Fibroblast of mammary gland (primary cell): Measurements from ENCODE around the gene PDE7B.

Experiments used
- DNase-seq: peaks from one replicate; pipeline ENCODE4 v3.0.0-alpha.2; 2010; ENCODE audit warnings: low read depth
- H3K4me3 ChIP-seq: 2 replicates; pipeline ENCODE4 v1.5.1; 2011; ENCODE audit warnings: low read depth, mild to moderate bottlenecking, low read length, moderate library complexity; ENCODE audit not compliant: control insufficient read depth
- TF ChIP-seq, protein P1 (sequence below): conservative IDR thresholded peaks from 2 replicates; pipeline ENCODE4 v1.5.1; 2011; ENCODE audit warnings: low read depth, low read length, inconsistent platforms; ENCODE audit not compliant: control insufficient read depth, insufficient read depth

The PDE7B gene

GRCh38 chr6:135828021-135828420 lies 23.5 kb upstream of the PDE7B start:
- H3K4me3 ChIP-seq = no peak overlapping the region
- DNase-seq = no peak
- TF ChIP-seq, protein P1, sequence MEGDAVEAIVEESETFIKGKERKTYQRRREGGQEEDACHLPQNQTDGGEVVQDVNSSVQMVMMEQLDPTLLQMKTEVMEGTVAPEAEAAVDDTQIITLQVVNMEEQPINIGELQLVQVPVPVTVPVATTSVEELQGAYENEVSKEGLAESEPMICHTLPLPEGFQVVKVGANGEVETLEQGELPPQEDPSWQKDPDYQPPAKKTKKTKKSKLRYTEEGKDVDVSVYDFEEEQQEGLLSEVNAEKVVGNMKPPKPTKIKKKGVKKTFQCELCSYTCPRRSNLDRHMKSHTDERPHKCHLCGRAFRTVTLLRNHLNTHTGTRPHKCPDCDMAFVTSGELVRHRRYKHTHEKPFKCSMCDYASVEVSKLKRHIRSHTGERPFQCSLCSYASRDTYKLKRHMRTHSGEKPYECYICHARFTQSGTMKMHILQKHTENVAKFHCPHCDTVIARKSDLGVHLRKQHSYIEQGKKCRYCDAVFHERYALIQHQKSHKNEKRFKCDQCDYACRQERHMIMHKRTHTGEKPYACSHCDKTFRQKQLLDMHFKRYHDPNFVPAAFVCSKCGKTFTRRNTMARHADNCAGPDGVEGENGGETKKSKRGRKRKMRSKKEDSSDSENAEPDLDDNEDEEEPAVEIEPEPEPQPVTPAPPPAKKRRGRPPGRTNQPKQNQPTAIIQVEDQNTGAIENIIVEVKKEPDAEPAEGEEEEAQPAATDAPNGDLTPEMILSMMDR = no peak

GRCh38 chr6:135830452-135830881 lies 21.0 kb upstream of the PDE7B start:
- DNase-seq = peak; percentile 92
- no peak overlapping the region for H3K4me3 ChIP-seq
- TF ChIP-seq, protein P1 = no peak

DNA sequence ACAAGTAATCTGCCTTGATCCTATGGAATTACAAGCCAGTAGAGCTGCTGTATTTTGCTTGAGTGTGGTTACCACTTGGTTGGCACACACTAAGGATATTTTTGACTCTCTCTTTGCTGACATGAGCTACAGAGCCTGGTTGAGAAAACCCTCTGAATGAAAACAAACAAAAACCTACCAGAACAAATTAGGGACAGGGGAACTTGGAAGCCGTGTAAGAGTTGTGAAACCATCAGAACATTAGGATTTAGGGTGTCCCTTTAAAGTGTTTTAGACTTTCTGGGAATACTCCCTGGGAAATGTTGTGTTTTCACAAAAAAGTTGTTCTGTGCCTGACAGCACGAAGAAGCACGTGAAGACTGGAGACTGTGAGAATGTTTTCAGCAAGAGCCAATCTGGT lies 20.5 kb upstream of the PDE7B start:
- no peak overlapping the region for H3K4me3 ChIP-seq
- DNase-seq = peak; percentile 64
- TF ChIP-seq, protein P1 = no peak

GRCh38 chr6:135832166-135832565 lies 19.3 kb upstream of the PDE7B start:
- TF ChIP-seq, protein P1 = no peak
- DNase-seq = no peak
- no peak overlapping the region for H3K4me3 ChIP-seq

GRCh38 chr6:135833771-135834170 lies 17.7 kb upstream of the PDE7B start:
- no peak overlapping the region for H3K4me3 ChIP-seq
- TF ChIP-seq, protein P1 = no peak
- no peak for DNase-seq

GRCh38 chr6:135837735-135838449 lies 13.6 kb upstream of the PDE7B start:
- DNase-seq = no peak
- H3K4me3 ChIP-seq = no peak overlapping the region
- TF ChIP-seq, protein P1 = no peak
